A549 (cell line): Measurements from ENCODE around the gene CCDC63. TPM values are rescaled to one million over a fixed set of nuclear protein-coding genes. Genes with fewer than 3 reads are reported as not detected.

Experiments used
- ATAC-seq, 2 experiments: fragments of 200-7000 bp in 1 of 2; fragments of >200 bp in 1 of 2; cut with Nextera tagmentation in 1 of 2; cut with Tn5 transposase in 1 of 2; 3 replicates each; pipeline versions ENCODE4 v1.8.0 to v1.9.1; 2018 to 2020; ENCODE audit warnings: mild to moderate bottlenecking in 1 of 2, moderate library complexity in 1 of 2
- CTCF ChIA-PET: fragments of 300-600 bp; sonication (Branson Sonifier 250); formaldehyde crosslinking; extraction: SDS; loops from one replicate; lab custom pipeline; 2021; ENCODE audit warnings: antibody characterized with exemption, inconsistent platforms; lab: Yijun Ruan, JAX
- POLR2A ChIA-PET: fragments of 350-600 bp; formaldehyde crosslinking; extraction: SDS; loops from one replicate; lab custom pipeline; 2021; ENCODE audit warnings: antibody characterized with exemption, inconsistent platforms; lab: Yijun Ruan, JAX
- DNase-seq, 2 experiments: peaks; one replicate each; pipeline versions ENCODE4 v3.0.0 to v3.0.0-alpha.2; 2011 to 2016; ENCODE audit warnings: low read depth in 1 of 2, low spot score in 1 of 2
- FAIRE-seq: peaks from 2 replicates; lab custom pipeline; 2011; peaks lifted over from hg19 to GRCh38; lab: Jason Lieb, UNC
- H3K27ac ChIP-seq, 2 experiments: fragments of >200 bp; sonication (Bioruptor Twin); formaldehyde crosslinking; 3 replicates each; pipeline ENCODE4 v1.5.1; 2016 to 2017
- H3K4me1 ChIP-seq: fragments of >200 bp; sonication (Bioruptor Twin); formaldehyde crosslinking; 3 replicates; pipeline ENCODE4 v1.6.1; 2016
- H3K4me2 ChIP-seq: fragments of >200 bp; sonication (Bioruptor Twin); formaldehyde crosslinking; 3 replicates; pipeline ENCODE4 v1.6.1; 2016
- H3K4me3 ChIP-seq: fragments of >200 bp; sonication (Bioruptor Twin); formaldehyde crosslinking; 3 replicates; pipeline ENCODE4 v1.5.1; 2016
- H3K9me3 ChIP-seq: fragments of >200 bp; sonication (Bioruptor Twin); formaldehyde crosslinking; 3 replicates; pipeline ENCODE4 v1.6.1; 2016
- CEBPB ChIP-seq, 2 experiments: fragments of >200 bp in 1 of 2; sonication (Bioruptor Twin) in 1 of 2; formaldehyde crosslinking in 1 of 2; IDR thresholded peaks; 2 replicates each; pipeline ENCODE4 v1.6.1; 2012 to 2016
- E2F6 ChIP-seq: IDR thresholded peaks from 2 replicates; pipeline ENCODE4 v1.6.1; 2012; ENCODE audit warnings: low read depth, borderline replicate concordance
- ESRRA ChIP-seq: fragments of 150-350 bp; IDR thresholded peaks from 2 replicates; pipeline ENCODE4 v1.6.1; 2014; ENCODE audit warnings: mild to moderate bottlenecking, low read length, borderline replicate concordance
- FOXS1 ChIP-seq: fragments of 250-450 bp; sonication (Bioruptor Pico); IDR thresholded peaks from 2 replicates; pipeline ENCODE4 v1.5.0; 2020; ENCODE audit warnings: mild to moderate bottlenecking, moderate library complexity
- HEYL ChIP-seq: fragments of 250-450 bp; sonication (Bioruptor Pico); IDR thresholded peaks from 2 replicates; pipeline ENCODE4 v1.8.0; 2021; ENCODE audit warnings: mild to moderate bottlenecking, moderate library complexity
- HMGXB4 ChIP-seq: fragments of 250-450 bp; sonication (Bioruptor Pico); IDR thresholded peaks from 2 replicates; pipeline ENCODE4 v1.5.0; 2021; ENCODE audit warnings: mild to moderate bottlenecking, moderate library complexity, borderline replicate concordance
- HOXB13 ChIP-seq: fragments of 250-450 bp; sonication (Bioruptor Pico); IDR thresholded peaks from 2 replicates; pipeline ENCODE4 v1.5.0; 2020; ENCODE audit warnings: low read depth, mild to moderate bottlenecking, moderate library complexity
- JUN ChIP-seq, 2 experiments: fragments of >200 bp; sonication (Bioruptor Twin); formaldehyde crosslinking; IDR thresholded peaks; 2 replicates in 1 of 2; 3 replicates in 1 of 2; pipeline ENCODE4 v1.6.1; 2016 to 2017
- MAZ ChIP-seq: fragments of 150-350 bp; IDR thresholded peaks from 2 replicates; pipeline ENCODE4 v1.6.1; 2014; ENCODE audit warnings: antibody characterized with exemption, low read depth, low read length, borderline replicate concordance
- NFE2L2 ChIP-seq: fragments of 150-350 bp; conservative IDR thresholded peaks from 2 replicates; pipeline ENCODE4 v1.6.1; 2014; ENCODE audit warnings: low read length
- RAD21 ChIP-seq, 2 experiments: fragments of >200 bp in 1 of 2; sonication (Bioruptor Twin) in 1 of 2; formaldehyde crosslinking in 1 of 2; IDR thresholded peaks in 1 of 2; conservative IDR thresholded peaks in 1 of 2; 2 replicates in 1 of 2; 3 replicates in 1 of 2; pipeline ENCODE4 v1.6.1; 2012 to 2018; ENCODE audit warnings: inconsistent platforms in 1 of 2
- TP53 ChIP-seq: fragments of 250-450 bp; sonication (Bioruptor Pico); IDR thresholded peaks from 2 replicates; pipeline ENCODE4 v1.5.0; 2021; ENCODE audit warnings: mild to moderate bottlenecking, moderate library complexity
- ZNF302 ChIP-seq: fragments of 250-450 bp; sonication (Bioruptor Pico); IDR thresholded peaks from 2 replicates; pipeline ENCODE4 v1.9.0; 2021; ENCODE audit warnings: inconsistent platforms, mild to moderate bottlenecking, moderate library complexity
- WGBS: methylation state at CpG from one replicate; pipeline ENCODE4 v1.1.6; 2017; ENCODE audit errors: missing lambda C conversion rate; 5-methylcytosine and 5-hydroxymethylcytosine counted together
- polyA plus RNA-seq, 4 experiments: library from polyadenylated mRNA; depleted of rRNA in 3 of 4; stranded (reverse); fragments of >200 nt; fragmentation: RNase III in 1 of 4; extraction: RNeasy Plus Mini Kit Qiagen cat#74134 plus additional on column Dnase treatment in 1 of 4; gene quantifications; 2 replicates in 3 of 4; 3 replicates in 1 of 4; pipeline ENCODE4 v1.2.3, GENCODE V29; 2011 to 2017
- TF ChIP-seq, protein P1 (sequence below): fragments of >200 bp; sonication (Bioruptor Twin); formaldehyde crosslinking; IDR thresholded peaks from 3 replicates; pipeline ENCODE4 v1.5.1; 2016

The CCDC63 gene
- polyA plus RNA-seq, 2 of the 4 experiments (the other 2 are of a cell fraction) = 0.04 TPM; not detected in 1

- 62% methylated on average over 10 of the region's 16 CpGs for WGBS
- POLR2A ChIA-PET = no interaction called here
- TF ChIP-seq CEBPB (IDR thresholded peaks at IDR 0.05) = no peak
- TF ChIP-seq HOXB13 (CRISPR knock-in tag) = no peak
- TF ChIP-seq HEYL (CRISPR knock-in tag) = no peak
- TF ChIP-seq JUN (IDR thresholded peaks at IDR 0.05) = no peak
- no peak for TF ChIP-seq FOXS1 (CRISPR knock-in tag)
- no peak for TF ChIP-seq TP53 (CRISPR knock-in tag)
- no peak for TF ChIP-seq ESRRA
- TF ChIP-seq NFE2L2 = no peak
- TF ChIP-seq RAD21 (conservative IDR thresholded peaks at IDR 0.05 in 1 of 2, IDR thresholded peaks at IDR 0.05 in 1 of 2) = no peak
- no peak for TF ChIP-seq E2F6
- TF ChIP-seq MAZ = no peak
- peaks cover 25% of the 10 kb centered on the region for H3K4me1 ChIP-seq
- CTCF ChIA-PET = interaction anchor here (1.0 to 7.7 kb wide), 7 partner anchors 9 to 390 kb away, joined by 3 to 71 read pairs (median 6); no protein-coding TSS in a partner anchor
- no peaks in the 10 kb centered on the region for H3K9me3 ChIP-seq
- peak overlapping the region; percentile 6; the same call in 1 of the 3 replicates for H3K4me2 ChIP-seq
- ATAC-seq (peak in 1 of 2 experiments; percentile 14; a peak in 2 of 6 replicates), DNase-seq (no peak), FAIRE-seq (no peak)
- H3K4me3 ChIP-seq = no peak overlapping the region
- H3K27ac ChIP-seq = peak overlapping the region in 1 of 2 experiments; percentile 14; a peak in 1 of 6 replicates
These were observed 84.5 kb downstream of the CCDC63 start for GRCh38 chr12:110931315-110931728.

- H3K4me1 ChIP-seq = peaks cover 28% of the 10 kb centered on the region
- DNase-seq = peak in 1 of 2 experiments; percentile 23
- POLR2A ChIA-PET = no interaction called here
These were observed 85.3 kb downstream of the CCDC63 start for GRCh38 chr12:110932046-110932445.

More at GRCh38 chr12:110932046-110932445, 85.3 kb downstream of the CCDC63 start:
- no peak overlapping the region for H3K4me3 ChIP-seq
- WGBS = 35% methylated on average over 11 of the region's 11 CpGs
- CTCF ChIA-PET = interaction anchor here (1.0 to 7.7 kb wide), 6 partner anchors 10 to 367 kb away, joined by 3 to 71 read pairs (median 7); no protein-coding TSS in a partner anchor
- H3K4me2 ChIP-seq = peak overlapping the region; percentile 6; the same call in 1 of the 3 replicates
- TF ChIP-seq ZNF302 (CRISPR knock-in tag) (no peak), HMGXB4 (CRISPR knock-in tag) (no peak), RAD21 (conservative IDR thresholded peaks at IDR 0.05 in 1 of 2, IDR thresholded peaks at IDR 0.05 in 1 of 2) (peak; percentile 28 to 44; a peak in 3 of 5 replicates)
- TF ChIP-seq, protein P1, sequence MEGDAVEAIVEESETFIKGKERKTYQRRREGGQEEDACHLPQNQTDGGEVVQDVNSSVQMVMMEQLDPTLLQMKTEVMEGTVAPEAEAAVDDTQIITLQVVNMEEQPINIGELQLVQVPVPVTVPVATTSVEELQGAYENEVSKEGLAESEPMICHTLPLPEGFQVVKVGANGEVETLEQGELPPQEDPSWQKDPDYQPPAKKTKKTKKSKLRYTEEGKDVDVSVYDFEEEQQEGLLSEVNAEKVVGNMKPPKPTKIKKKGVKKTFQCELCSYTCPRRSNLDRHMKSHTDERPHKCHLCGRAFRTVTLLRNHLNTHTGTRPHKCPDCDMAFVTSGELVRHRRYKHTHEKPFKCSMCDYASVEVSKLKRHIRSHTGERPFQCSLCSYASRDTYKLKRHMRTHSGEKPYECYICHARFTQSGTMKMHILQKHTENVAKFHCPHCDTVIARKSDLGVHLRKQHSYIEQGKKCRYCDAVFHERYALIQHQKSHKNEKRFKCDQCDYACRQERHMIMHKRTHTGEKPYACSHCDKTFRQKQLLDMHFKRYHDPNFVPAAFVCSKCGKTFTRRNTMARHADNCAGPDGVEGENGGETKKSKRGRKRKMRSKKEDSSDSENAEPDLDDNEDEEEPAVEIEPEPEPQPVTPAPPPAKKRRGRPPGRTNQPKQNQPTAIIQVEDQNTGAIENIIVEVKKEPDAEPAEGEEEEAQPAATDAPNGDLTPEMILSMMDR = peak; percentile 50
- H3K27ac ChIP-seq = peak overlapping the region; percentile 14 to 37; a peak in 2 of 6 replicates
- ATAC-seq = no peak
- no peaks in the 10 kb centered on the region for H3K9me3 ChIP-seq
- FAIRE-seq = no peak
